IPS-15b (cell line): ENCODE data around the gene DOCK6.

Experiments used
- H3K27me3 ChIP-seq: one replicate; pipeline ENCODE4 v1.6.1; 2013; ENCODE audit warnings: low read length; ENCODE audit not compliant: control insufficient read depth, insufficient read depth
- H3K36me3 ChIP-seq: one replicate; pipeline ENCODE4 v1.6.1; 2013; ENCODE audit warnings: low read length; ENCODE audit not compliant: control insufficient read depth, insufficient read depth
- H3K4me1 ChIP-seq: one replicate; pipeline ENCODE4 v1.6.1; 2013; ENCODE audit warnings: mild to moderate bottlenecking, low read length; ENCODE audit not compliant: control insufficient read depth, insufficient read depth
- H3K4me3 ChIP-seq: one replicate; pipeline ENCODE4 v1.5.1; 2013; ENCODE audit warnings: low read depth, low read length
- H3K9ac ChIP-seq: one replicate; pipeline ENCODE4 v1.6.1; 2013; ENCODE audit warnings: low read depth, mild to moderate bottlenecking, low read length
- H3K9me3 ChIP-seq: one replicate; pipeline ENCODE4 v1.6.1; 2013; ENCODE audit warnings: mild to moderate bottlenecking, low read length; ENCODE audit not compliant: control insufficient read depth, insufficient read depth

Gene DOCK6

GRCh38 chr19:11252665-11253355 is 9.5 kb downstream of the DOCK6 start:
- Histone ChIP-seq H3K4me1 (no peaks in the 10 kb centered on the region), H3K27me3 (no peaks in the 10 kb centered on the region), H3K9ac (no peak overlapping the region), H3K36me3 (peaks cover 24% of the 10 kb centered on the region), H3K4me3 (no peak overlapping the region), H3K9me3 (no peaks in the 10 kb centered on the region)

- Histone ChIP-seq H3K4me3 (no peak overlapping the region), H3K9me3 (no peaks in the 10 kb centered on the region), H3K27me3 (no peaks in the 10 kb centered on the region), H3K9ac (no peak overlapping the region), H3K4me1 (no peaks in the 10 kb centered on the region), H3K36me3 (peaks cover 32% of the 10 kb centered on the region)
Measured at GRCh38 chr19:11251650-11252314, 10.5 kb downstream of the DOCK6 start.

GRCh38 chr19:11251217-11251616 is 11.1 kb downstream of the DOCK6 start:
- Histone ChIP-seq H3K9me3 (no peaks in the 10 kb centered on the region), H3K36me3 (peaks cover 32% of the 10 kb centered on the region), H3K27me3 (no peaks in the 10 kb centered on the region), H3K9ac (no peak overlapping the region), H3K4me1 (no peaks in the 10 kb centered on the region), H3K4me3 (no peak overlapping the region)

GRCh38 chr19:11248852-11249251 is 13.5 kb downstream of the DOCK6 start:
- H3K9ac ChIP-seq: no peak overlapping the region
- H3K9me3 ChIP-seq: no peaks in the 10 kb centered on the region

GRCh38 chr19:11247934-11248333 is 14.4 kb downstream of the DOCK6 start:
- Histone ChIP-seq H3K4me1 (peaks cover 2% of the 10 kb centered on the region), H3K9me3 (no peaks in the 10 kb centered on the region), H3K4me3 (no peak overlapping the region), H3K9ac (no peak overlapping the region), H3K36me3 (peaks cover 37% of the 10 kb centered on the region), H3K27me3 (no peaks in the 10 kb centered on the region)

More at GRCh38 chr19:11248852-11249251, 13.5 kb downstream of the DOCK6 start:
- H3K4me3 ChIP-seq: no peak overlapping the region
- H3K36me3 ChIP-seq: peaks cover 36% of the 10 kb centered on the region
- H3K4me1 ChIP-seq: no peaks in the 10 kb centered on the region
- no peaks in the 10 kb centered on the region for H3K27me3 ChIP-seq

GRCh38 chr19:11247391-11247790 is 14.9 kb downstream of the DOCK6 start:
- Histone ChIP-seq H3K9ac (no peak overlapping the region), H3K27me3 (no peaks in the 10 kb centered on the region), H3K9me3 (no peaks in the 10 kb centered on the region), H3K4me1 (peaks cover 2% of the 10 kb centered on the region), H3K36me3 (peaks cover 38% of the 10 kb centered on the region), H3K4me3 (no peak overlapping the region)

GRCh38 chr19:11246941-11247340 is 15.4 kb downstream of the DOCK6 start:
- H3K36me3 ChIP-seq: peaks cover 37% of the 10 kb centered on the region
- no peak overlapping the region for H3K9ac ChIP-seq
- H3K4me3 ChIP-seq: no peak overlapping the region
- H3K9me3 ChIP-seq: no peaks in the 10 kb centered on the region
- no peaks in the 10 kb centered on the region for H3K27me3 ChIP-seq
- peaks cover 2% of the 10 kb centered on the region for H3K4me1 ChIP-seq

GRCh38 chr19:11244846-11245589 is 17.3 kb downstream of the DOCK6 start:
- no peaks in the 10 kb centered on the region for H3K27me3 ChIP-seq
- no peak overlapping the region for H3K9ac ChIP-seq
- H3K36me3 ChIP-seq: peaks cover 33% of the 10 kb centered on the region
- H3K9me3 ChIP-seq: no peaks in the 10 kb centered on the region
- H3K4me3 ChIP-seq: no peak overlapping the region
- peaks cover 2% of the 10 kb centered on the region for H3K4me1 ChIP-seq

- no peak overlapping the region for H3K4me3 ChIP-seq
Measured at GRCh38 chr19:11243798-11244169, 18.5 kb downstream of the DOCK6 start.

GRCh38 chr19:11242864-11243797 is 19.2 kb downstream of the DOCK6 start:
- Histone ChIP-seq H3K27me3 (no peaks in the 10 kb centered on the region), H3K9me3 (no peaks in the 10 kb centered on the region), H3K4me1 (peaks cover 2% of the 10 kb centered on the region), H3K36me3 (peaks cover 38% of the 10 kb centered on the region), H3K9ac (no peak overlapping the region), H3K4me3 (no peak overlapping the region)

More at GRCh38 chr19:11243798-11244169, 18.5 kb downstream of the DOCK6 start:
- H3K9ac ChIP-seq: no peak overlapping the region
- H3K27me3 ChIP-seq: no peaks in the 10 kb centered on the region
- peaks cover 34% of the 10 kb centered on the region for H3K36me3 ChIP-seq
- no peaks in the 10 kb centered on the region for H3K9me3 ChIP-seq
- H3K4me1 ChIP-seq: peaks cover 2% of the 10 kb centered on the region

GRCh38 chr19:11242025-11242424 is 20.3 kb downstream of the DOCK6 start:
- Histone ChIP-seq H3K4me3 (no peak overlapping the region), H3K36me3 (peaks cover 32% of the 10 kb centered on the region), H3K4me1 (peaks cover 2% of the 10 kb centered on the region), H3K27me3 (no peaks in the 10 kb centered on the region), H3K9ac (no peak overlapping the region), H3K9me3 (no peaks in the 10 kb centered on the region)
